H1 (cell line): ENCODE measurements around the gene RAD18. TPM values are rescaled to one million over a fixed set of nuclear protein-coding genes. Genes with fewer than 3 reads are reported as not detected.

ENCODE experiments used
- CTCF ChIA-PET: fragments of 300-600 bp; sonication (Branson Sonifier 250); formaldehyde crosslinking; loops from one replicate; lab custom pipeline; 2021; ENCODE audit not compliant: partially characterized antibody; lab: Charles Lee
- POLR2A ChIA-PET: fragments of 300-600 bp; sonication (Branson Sonifier 250); formaldehyde crosslinking; loops from one replicate; lab custom pipeline; 2021; ENCODE audit warnings: inconsistent platforms; ENCODE audit not compliant: partially characterized antibody; lab: Charles Lee
- DNase-seq, 2 experiments: peaks; one replicate each; pipeline versions ENCODE4 v3.0.0 to v3.0.0-alpha.2; 2010 to 2022; ENCODE audit warnings: low spot score in 2 of 2, low read depth in 1 of 2, mixed read lengths in 1 of 2
- FAIRE-seq: peaks from 2 replicates; lab custom pipeline; 2011; peaks lifted over from hg19 to GRCh38; lab: Jason Lieb, UNC
- H2AFZ ChIP-seq: 2 replicates; pipeline ENCODE4 v1.8.1; 2012; ENCODE audit warnings: low read length, inconsistent platforms
- H2AK5ac ChIP-seq: 2 replicates; pipeline ENCODE4 v1.6.1; 2013; ENCODE audit warnings: low read depth, low read length
- H2BK120ac ChIP-seq: replicated peaks from 2 replicates; pipeline ENCODE3; 2013; ENCODE audit warnings: low read depth, low read length, inconsistent platforms
- H2BK12ac ChIP-seq: 2 replicates; pipeline ENCODE4 v1.6.1; 2013; ENCODE audit warnings: low read depth, low read length
- H2BK15ac ChIP-seq: 2 replicates; pipeline ENCODE4 v1.6.1; 2013; ENCODE audit warnings: low read length
- H2BK20ac ChIP-seq: 2 replicates; pipeline ENCODE4 v1.6.1; 2013; ENCODE audit warnings: low read length
- H2BK5ac ChIP-seq: 2 replicates; pipeline ENCODE4 v1.6.1; 2013; ENCODE audit warnings: low read depth, low read length
- H3K14ac ChIP-seq: 2 replicates; pipeline ENCODE4 v1.6.1; 2013; ENCODE audit warnings: inconsistent platforms; ENCODE audit not compliant: insufficient read length
- H3K18ac ChIP-seq: 2 replicates; pipeline ENCODE4 v1.6.1; 2013; ENCODE audit warnings: low read length; ENCODE audit errors: extremely low read depth
- H3K23ac ChIP-seq: 2 replicates; pipeline ENCODE4 v1.6.1; 2013; ENCODE audit warnings: inconsistent platforms; ENCODE audit not compliant: insufficient read length
- H3K23me2 ChIP-seq: 2 replicates; pipeline ENCODE4 v1.6.1; 2013; ENCODE audit warnings: low read depth, low read length
- H3K27ac ChIP-seq: 2 replicates; pipeline ENCODE4 v1.6.1; 2011; ENCODE audit warnings: low read depth, low read length, inconsistent platforms
- H3K27me3 ChIP-seq, 4 experiments: replicated peaks in 1 of 4; 1 replicate in 1 of 4; 2 replicates in 3 of 4; pipeline versions ENCODE4 v1.6.1 to v1.8.1; 2011 to 2013; ENCODE audit warnings: low read length in 3 of 4, mild to moderate bottlenecking in 3 of 4, inconsistent platforms in 2 of 4, mixed read lengths in 2 of 4, moderate library complexity in 1 of 4; ENCODE audit not compliant: control insufficient read depth in 3 of 4, insufficient read depth in 3 of 4; ENCODE audit errors: extremely low read depth in 1 of 4
- H3K36me3 ChIP-seq, 4 experiments: 2 replicates each; pipeline versions ENCODE4 v1.6.1 to v1.8.1; 2011 to 2013; ENCODE audit warnings: mild to moderate bottlenecking in 4 of 4, low read length in 3 of 4, moderate library complexity in 2 of 4, control low read depth in 1 of 4, inconsistent platforms in 1 of 4; ENCODE audit not compliant: insufficient read depth in 4 of 4, control insufficient read depth in 2 of 4
- H3K4ac ChIP-seq: replicated peaks from 2 replicates; pipeline ENCODE3; 2013; ENCODE audit warnings: low read length, low read depth, mixed read lengths, inconsistent platforms; ENCODE audit not compliant: insufficient read length
- H3K4me1 ChIP-seq, 4 experiments: replicated peaks in 1 of 4; 1 replicate in 1 of 4; 2 replicates in 3 of 4; pipeline versions ENCODE4 v1.6.1 to v1.8.1; 2011 to 2013; ENCODE audit warnings: low read length in 3 of 4, inconsistent platforms in 2 of 4, mixed read lengths in 1 of 4; ENCODE audit not compliant: insufficient read depth in 4 of 4, control insufficient read depth in 3 of 4
- H3K4me2 ChIP-seq, 2 experiments: 2 replicates each; pipeline versions ENCODE4 v1.6.1 to v1.8.1; 2011 to 2013; ENCODE audit warnings: low read depth in 2 of 2, low read length in 2 of 2, control low read depth in 1 of 2, inconsistent platforms in 1 of 2, mild to moderate bottlenecking in 1 of 2; ENCODE audit not compliant: insufficient read depth in 1 of 2
- H3K4me3 ChIP-seq, 4 experiments: fragments of 200-600, 300-600 bp in 1 of 4; sonication (generic), shearing (Covaris generic), sonication (Bioruptor Twin) in 1 of 4; 2 replicates each; pipeline versions ENCODE4 v1.5.1 to v1.8.1; 2011 to 2016; ENCODE audit warnings: low read length in 4 of 4, low read depth in 3 of 4, control low read depth in 2 of 4, inconsistent platforms in 2 of 4, mild to moderate bottlenecking in 2 of 4, mixed read lengths in 1 of 4, moderate library complexity in 1 of 4; ENCODE audit not compliant: insufficient read depth in 2 of 4; ENCODE audit errors: extremely low read depth in 1 of 4
- H3K56ac ChIP-seq: replicated peaks from 2 replicates; pipeline ENCODE3; 2013; ENCODE audit warnings: low read depth, mild to moderate bottlenecking, mixed read lengths, low read length, inconsistent platforms; ENCODE audit not compliant: insufficient read length
- H3K79me1 ChIP-seq: 2 replicates; pipeline ENCODE4 v1.6.1; 2013; ENCODE audit warnings: low read depth, low read length, control low read depth
- H3K79me2 ChIP-seq, 2 experiments: 2 replicates each; pipeline versions ENCODE4 v1.6.1 to v1.8.1; 2012 to 2013; ENCODE audit warnings: low read length in 2 of 2, mild to moderate bottlenecking in 2 of 2, inconsistent platforms in 1 of 2; ENCODE audit not compliant: insufficient read depth in 2 of 2, control insufficient read depth in 1 of 2
- H3K9ac ChIP-seq, 4 experiments: replicated peaks in 1 of 4; 1 replicate in 1 of 4; 2 replicates in 3 of 4; pipeline versions ENCODE4 v1.6.1 to v1.8.1; 2011 to 2013; ENCODE audit warnings: low read depth in 3 of 4, low read length in 3 of 4, control low read depth in 2 of 4, mild to moderate bottlenecking in 2 of 4, moderate library complexity in 2 of 4, inconsistent platforms in 1 of 4; ENCODE audit errors: extremely low read depth in 1 of 4
- H3K9me3 ChIP-seq, 2 experiments: 2 replicates each; pipeline versions ENCODE4 v1.6.1 to v1.8.1; 2012 to 2013; ENCODE audit warnings: mild to moderate bottlenecking in 2 of 2, moderate library complexity in 2 of 2, control low read depth in 1 of 2, inconsistent platforms in 1 of 2, low read depth in 1 of 2, low read length in 1 of 2, mixed read lengths in 1 of 2; ENCODE audit not compliant: insufficient read depth in 2 of 2
- H4K20me1 ChIP-seq, 2 experiments: replicated peaks in 1 of 2; 2 replicates each; pipeline versions ENCODE3 to v1.8.1; 2011 to 2013; ENCODE audit warnings: inconsistent platforms in 2 of 2, low read length in 2 of 2, mild to moderate bottlenecking in 1 of 2; ENCODE audit not compliant: insufficient read depth in 2 of 2, control insufficient read depth in 1 of 2
- H4K5ac ChIP-seq: 2 replicates; pipeline ENCODE4 v1.6.1; 2013; ENCODE audit warnings: low read length, low read depth, mixed read lengths, inconsistent platforms; ENCODE audit not compliant: insufficient read length
- H4K8ac ChIP-seq: 2 replicates; pipeline ENCODE4 v1.8.0; 2013; ENCODE audit warnings: mild to moderate bottlenecking, moderate library complexity, low read length, inconsistent platforms; ENCODE audit not compliant: insufficient read depth; ENCODE audit errors: extremely low read depth
- H4K91ac ChIP-seq: replicated peaks from 2 replicates; pipeline ENCODE3; 2013; ENCODE audit warnings: low read length, mixed read lengths, inconsistent platforms; ENCODE audit not compliant: insufficient read length
- RAD21 ChIP-seq, 2 experiments: IDR thresholded peaks in 1 of 2; conservative IDR thresholded peaks in 1 of 2; 2 replicates each; pipeline ENCODE4 v1.6.1; 2011; ENCODE audit warnings: low read depth in 2 of 2, low read length in 2 of 2, improper control_type of control experiment in 1 of 2, inconsistent platforms in 1 of 2, mild to moderate bottlenecking in 1 of 2, moderate library complexity in 1 of 2
- RBBP5 ChIP-seq: IDR thresholded peaks from 2 replicates; pipeline ENCODE4 v1.7.1; 2012; ENCODE audit warnings: low read depth, mild to moderate bottlenecking, inconsistent platforms, low read length, moderate library complexity, borderline replicate concordance
- WGBS, 2 experiments: shearing (Covaris generic) in 1 of 2; methylation state at CpG; one replicate each; pipeline versions ENCODE4 v1.1.6 to v1.1.7; 2013 to 2015; ENCODE audit warnings: low lambda C conversion rate in 2 of 2, mixed read lengths in 2 of 2, inconsistent platforms in 1 of 2, low coverage in 1 of 2, missing lambda C conversion rate in 1 of 2; ENCODE audit not compliant: insufficient replicate concordance in 2 of 2, insufficient coverage in 1 of 2, insufficient read length in 1 of 2; ENCODE audit errors: extremely low coverage in 1 of 2, missing lambda C conversion rate in 1 of 2; 5-methylcytosine and 5-hydroxymethylcytosine counted together
- polyA plus RNA-seq, 7 experiments: library from polyadenylated mRNA; depleted of rRNA in 3 of 7; stranded (reverse) in 5 of 7; unstranded in 2 of 7; fragments of >200 nt in 5 of 7; fragments of 200-250 nt in 2 of 7; gene quantifications; 1 replicate in 5 of 7; 2 replicates in 1 of 7; 4 replicates in 1 of 7; pipeline versions ENCODE4 v1.2.1 to v1.2.3, GENCODE V29; 2011 to 2013; ENCODE audit warnings: missing spikeins in 2 of 7, mixed read lengths in 2 of 7
- total RNA-seq: library from RNA; stranded (reverse); fragmentation: NEBNext Ultra II Directional; extraction: Animal tissue kit (Norgen Biotek cat#: 25700); gene quantifications from 2 replicates; pipeline ENCODE4 v1.2.1, GENCODE V29; 2021

RAD18 gene
- total and polyA plus RNA-seq, 2 of the 8 experiments (the other 6 are each of a cell fraction or from before 2014, with no cell fraction given), result 13.0 to 23.2 TPM

DNA sequence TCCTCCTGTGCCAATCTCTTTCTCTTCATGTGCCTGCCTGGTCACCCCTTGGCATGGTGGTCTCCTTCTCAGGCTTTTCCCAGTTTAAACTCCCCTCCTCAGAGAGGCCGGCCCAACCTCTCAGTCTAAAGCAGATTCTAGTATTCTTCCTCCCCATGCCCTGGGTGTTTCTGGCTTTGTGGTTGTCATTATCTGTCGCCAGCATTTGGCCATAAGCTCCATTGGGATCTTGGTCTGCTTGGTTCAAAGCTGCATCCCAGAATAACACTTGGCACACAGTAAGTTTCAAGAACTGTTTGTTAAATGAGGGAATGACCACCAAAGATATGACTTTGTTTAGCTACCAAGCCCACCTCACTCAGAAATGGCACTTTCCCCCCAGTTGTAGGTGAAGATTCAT lies 11.2 kb upstream of the RAD18 start:
- FAIRE-seq, result no peak
- CTCF ChIA-PET, result interaction anchor here (0.7 to 13.2 kb wide), 11 partner anchors 9 to 340 kb away, joined by 3 to 176 read pairs (median 5); partner anchors contain the start of gene SRGAP3
- no peak for TF ChIP-seq RAD21 (IDR thresholded peaks at IDR 0.05 in 1 of 2, conservative IDR thresholded peaks at IDR 0.05 in 1 of 2; ENCODE audit: low read depth in 2 of 2, low read length in 2 of 2)
- no peak for TF ChIP-seq RBBP5

More for the DNA sequence above, 11.2 kb upstream of the RAD18 start:
- H2BK15ac ChIP-seq, result no peak overlapping the region
- WGBS, 2 experiments, result 97% methylated on average over 2 of the region's 2 CpGs; no CpG with 5 or more reads in 1 of the 2 experiments
- no peaks in the 10 kb centered on the region for H3K36me3 ChIP-seq
- no peak overlapping the region for H2BK120ac ChIP-seq
- POLR2A ChIA-PET, result no interaction called here
- H3K23ac ChIP-seq, result no peak overlapping the region
- no peak overlapping the region for H2AK5ac ChIP-seq
- H2AFZ ChIP-seq, result no peak overlapping the region
- no peak overlapping the region for H3K18ac ChIP-seq
- peaks cover 0 to 2% (median 0%) of the 10 kb centered on the region in 4 experiments; a peak in 1 of 7 replicates for H3K27me3 ChIP-seq
- H3K4ac ChIP-seq, result no peak overlapping the region
- no peak overlapping the region for H4K8ac ChIP-seq
- no peaks in the 10 kb centered on the region for H3K79me1 ChIP-seq
- no peaks in the 10 kb centered on the region for H3K79me2 ChIP-seq
- H2BK12ac ChIP-seq, result no peak overlapping the region
- no peak overlapping the region for H3K4me3 ChIP-seq
- no peak overlapping the region for H3K9ac ChIP-seq
- H3K14ac ChIP-seq, result no peak overlapping the region
- no peak overlapping the region for H4K5ac ChIP-seq
- DNase-seq, result no peak
- H4K20me1 ChIP-seq, result no peaks in the 10 kb centered on the region
- no peaks in the 10 kb centered on the region; the same call in 1 of the 2 replicates for H3K23me2 ChIP-seq
- H3K4me2 ChIP-seq, result no peak overlapping the region
- no peak overlapping the region for H2BK5ac ChIP-seq
- no peak overlapping the region for H2BK20ac ChIP-seq
- peaks cover 0 to 6% (median 3%) of the 10 kb centered on the region in 4 experiments; a peak in 4 of 7 replicates for H3K4me1 ChIP-seq
- no peak overlapping the region for H3K27ac ChIP-seq
- H4K91ac ChIP-seq, result no peak overlapping the region
- H3K9me3 ChIP-seq, result no peaks in the 10 kb centered on the region
- no peak overlapping the region for H3K56ac ChIP-seq
